Activated CD4-positive, alpha-beta T cell treated with anti-CD3 and anti-CD28 coated beads, Interleukin-2, amount 10 ng/mL, durations not matched to agents 7 days and 5 days (primary cell): ENCODE data around the gene FAM72A. TPM values are rescaled to one million over a fixed set of nuclear protein-coding genes. Genes with fewer than 3 reads are reported as not detected.
A peak's percentile ranks its signal among the peaks of the same experiment; 100 is the strongest.
"Not testable (repeated sequence)": the region's sequence is repeated elsewhere in the genome, so short reads cannot be mapped to it uniquely, and the experiment has no call there.

ENCODE experiments used
- CTCF ChIA-PET: fragments of 350-600 bp; sonication (Branson Sonifier 250); formaldehyde crosslinking; loops from one replicate; lab custom pipeline; 2021; ENCODE audit warnings: antibody characterized with exemption; lab: Charles Lee
- POLR2A ChIA-PET: fragments of 350-600 bp; sonication (Branson Sonifier 250); formaldehyde crosslinking; loops from one replicate; lab custom pipeline; 2021; ENCODE audit warnings: antibody characterized with exemption; lab: Charles Lee
- DNase-seq: peaks from one replicate; pipeline ENCODE4 v3.0.0-alpha.2; 2020
- H3K27ac Mint-ChIP-seq: one replicate; pipeline ENCODE4 v1.8.0; 2021; ENCODE audit warnings: mild to moderate bottlenecking, moderate library complexity, mixed read lengths
- H3K27me3 Mint-ChIP-seq: one replicate; pipeline ENCODE4 v1.8.0; 2021; ENCODE audit warnings: mixed read lengths
- H3K36me3 Mint-ChIP-seq: one replicate; pipeline ENCODE4 v1.8.0; 2021; ENCODE audit warnings: low read depth, mixed read lengths
- H3K4me1 Mint-ChIP-seq: one replicate; pipeline ENCODE4 v1.8.0; 2021; ENCODE audit warnings: mixed read lengths
- H3K4me3 Mint-ChIP-seq: one replicate; pipeline ENCODE4 v1.8.0; 2021; ENCODE audit warnings: mild to moderate bottlenecking, moderate library complexity, mixed read lengths
- H3K9me3 Mint-ChIP-seq: one replicate; pipeline ENCODE4 v1.8.0; 2021; ENCODE audit warnings: mixed read lengths
- total RNA-seq, 2 experiments: library from RNA; stranded (reverse); gene quantifications; one replicate each; pipeline ENCODE4 v1.2.3, GENCODE V29; 2021

The FAM72A gene
- total RNA-seq, 2 experiments from 2014 or later: 29.6 to 34.3 TPM

DNA sequence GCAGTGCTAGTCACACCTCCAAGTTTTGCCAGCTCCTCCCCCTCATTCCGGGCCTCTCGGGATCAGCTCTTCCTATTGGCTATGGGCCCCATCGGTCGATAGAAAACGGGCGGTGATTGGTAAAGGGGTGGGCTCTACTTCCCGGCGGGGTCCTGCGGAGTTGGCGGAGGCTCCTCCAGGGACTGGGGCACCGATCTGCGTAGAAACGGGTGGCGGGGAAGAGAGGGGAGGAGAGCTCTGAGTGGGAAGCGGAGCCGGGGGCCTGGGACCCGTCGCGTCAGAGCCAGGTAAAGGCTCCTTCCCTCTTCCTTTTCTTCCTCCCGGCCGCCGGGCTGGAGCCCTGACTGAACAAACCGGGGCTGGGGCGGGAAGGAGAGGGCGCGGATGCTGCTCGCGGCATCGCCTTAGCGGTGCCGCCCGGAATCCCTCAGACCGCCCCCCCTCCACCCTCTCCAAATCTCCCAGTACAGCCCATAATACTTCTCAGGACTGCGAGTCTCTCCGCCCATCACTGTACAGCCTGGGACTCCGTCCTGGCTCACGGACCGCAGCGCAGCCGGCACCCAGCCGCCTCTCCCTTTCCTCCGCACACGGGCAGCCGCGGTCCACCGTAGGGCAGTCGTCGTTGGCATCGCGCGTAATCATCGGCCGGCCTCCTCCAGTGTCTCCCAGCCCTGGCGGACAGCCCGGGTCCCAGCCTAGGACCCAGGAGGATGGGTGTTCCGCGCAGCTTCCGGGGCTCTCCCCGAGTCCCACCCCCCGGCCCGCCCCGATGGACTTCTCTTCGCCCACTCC, 922 bp upstream of the FAM72A start, which contains the start of gene SRGAP2:
TSS of gene SRGAP2 (plus strand) at position 178 of the 795 bp plus-strand sequence. CDS start 2,430 bp downstream, outside the sequence.
- POLR2A ChIA-PET: not testable (repeated sequence)

DNA sequence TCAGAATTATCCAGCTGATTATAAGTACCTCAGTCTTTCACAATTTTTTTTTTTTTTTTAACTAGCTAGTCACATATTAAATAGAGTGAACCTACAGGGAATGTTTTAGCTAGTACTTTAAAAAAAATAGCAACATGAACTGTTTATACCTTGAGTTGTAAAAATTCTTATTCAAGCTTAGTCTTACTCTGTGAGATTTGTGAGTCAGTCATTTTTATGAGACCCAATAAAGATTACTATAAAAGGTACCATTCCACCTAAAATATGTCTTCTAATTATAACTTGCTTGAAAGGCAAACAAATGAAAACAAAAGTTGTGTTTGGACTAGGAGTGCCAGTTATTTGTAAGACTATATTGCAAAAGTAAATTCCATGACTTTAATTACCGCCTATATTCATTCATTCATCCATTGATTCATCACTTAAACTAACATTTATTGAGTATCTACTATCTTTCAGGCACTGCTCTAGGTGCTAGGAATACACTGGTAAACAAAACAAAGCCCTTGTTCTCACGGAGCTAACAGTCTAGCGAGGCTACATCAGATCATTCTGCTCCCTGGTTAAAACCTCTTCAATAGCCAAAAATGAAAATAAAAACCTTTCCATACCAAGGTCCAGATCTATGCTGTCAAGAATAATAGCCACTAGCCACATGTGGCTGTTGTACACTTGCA, 5.8 kb downstream of the FAM72A start:
- H3K27ac Mint-ChIP-seq, CTCF ChIA-PET, H3K4me1 Mint-ChIP-seq, H3K9me3 Mint-ChIP-seq, POLR2A ChIA-PET, H3K4me3 Mint-ChIP-seq, H3K36me3 Mint-ChIP-seq, H3K27me3 Mint-ChIP-seq, DNase-seq: not testable (repeated sequence)

More for the DNA sequence above, 922 bp upstream of the FAM72A start, which contains the start of gene SRGAP2:
- peak within 1 kb of the TSS; percentile 79 for H3K4me3 Mint-ChIP-seq
- H3K27me3 Mint-ChIP-seq, H3K9me3 Mint-ChIP-seq, CTCF ChIA-PET, H3K36me3 Mint-ChIP-seq, H3K4me1 Mint-ChIP-seq: not testable (repeated sequence)
- H3K27ac Mint-ChIP-seq: peak within 1 kb of the TSS; percentile 83
- DNase-seq: peak; percentile 56

DNA sequence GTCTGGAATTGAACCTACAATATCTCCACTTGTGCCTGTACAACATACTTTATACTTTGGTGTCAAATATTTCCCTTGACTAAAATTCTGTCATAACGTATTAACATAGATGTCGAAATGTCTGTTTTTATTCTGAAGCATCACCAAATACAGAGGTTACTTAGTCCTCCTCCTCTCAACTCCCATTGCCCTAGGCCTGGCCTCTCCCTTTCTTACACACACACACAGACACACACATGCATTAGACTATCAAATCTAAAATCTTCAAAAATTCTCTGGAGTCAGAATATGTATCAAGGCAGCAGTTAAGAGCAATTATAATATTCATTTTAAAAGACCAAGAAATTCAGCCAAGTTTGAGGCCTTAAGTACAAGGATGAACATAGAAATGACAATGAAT, 7.5 kb downstream of the FAM72A start:
- H3K27ac Mint-ChIP-seq, H3K4me3 Mint-ChIP-seq, H3K9me3 Mint-ChIP-seq, CTCF ChIA-PET, H3K36me3 Mint-ChIP-seq, H3K4me1 Mint-ChIP-seq, H3K27me3 Mint-ChIP-seq, POLR2A ChIA-PET, DNase-seq: not testable (repeated sequence)

DNA sequence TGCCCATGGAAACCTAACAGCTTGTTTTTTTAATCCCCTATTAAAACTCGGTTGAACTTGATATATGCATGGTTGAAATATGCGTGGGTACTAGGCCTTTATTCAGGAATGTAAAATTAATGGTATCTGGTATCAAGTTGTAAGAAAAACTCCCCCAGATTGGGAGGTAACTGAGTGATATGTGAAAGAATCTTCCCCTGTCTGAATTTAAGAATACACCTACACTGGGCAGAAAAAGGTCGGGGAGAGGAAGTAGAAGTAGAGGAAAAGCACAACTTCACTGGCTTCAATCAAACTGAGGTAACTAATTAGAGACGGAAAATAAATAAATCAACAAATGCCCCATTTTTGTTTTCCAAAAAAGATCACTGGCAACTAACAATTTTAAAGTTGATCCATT, 15.8 kb downstream of the FAM72A start:
- POLR2A ChIA-PET, H3K4me1 Mint-ChIP-seq, CTCF ChIA-PET, DNase-seq, H3K4me3 Mint-ChIP-seq, H3K36me3 Mint-ChIP-seq, H3K27me3 Mint-ChIP-seq, H3K9me3 Mint-ChIP-seq, H3K27ac Mint-ChIP-seq: not testable (repeated sequence)

DNA sequence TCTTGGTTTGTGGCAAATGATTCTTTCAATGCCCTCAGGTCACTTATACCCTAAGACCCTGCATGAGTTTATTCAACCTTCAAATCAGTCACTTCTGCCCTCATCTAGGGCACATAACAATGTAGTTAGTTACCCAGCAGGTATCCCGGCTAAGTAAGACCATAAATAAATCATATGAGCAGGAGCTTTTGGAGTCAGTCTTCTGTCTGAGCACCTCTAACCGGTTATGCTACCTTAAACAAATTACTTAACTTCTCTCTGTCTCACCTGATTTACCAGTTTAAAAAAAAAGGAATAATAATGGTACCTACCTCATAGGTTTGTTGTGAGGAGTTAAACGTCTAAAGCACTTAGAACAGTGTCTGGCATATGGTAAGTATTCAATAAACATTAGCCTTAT, 16.9 kb downstream of the FAM72A start:
- H3K27ac Mint-ChIP-seq, H3K4me1 Mint-ChIP-seq, DNase-seq, H3K27me3 Mint-ChIP-seq, POLR2A ChIA-PET, H3K4me3 Mint-ChIP-seq, H3K36me3 Mint-ChIP-seq, H3K9me3 Mint-ChIP-seq, CTCF ChIA-PET: not testable (repeated sequence)

DNA sequence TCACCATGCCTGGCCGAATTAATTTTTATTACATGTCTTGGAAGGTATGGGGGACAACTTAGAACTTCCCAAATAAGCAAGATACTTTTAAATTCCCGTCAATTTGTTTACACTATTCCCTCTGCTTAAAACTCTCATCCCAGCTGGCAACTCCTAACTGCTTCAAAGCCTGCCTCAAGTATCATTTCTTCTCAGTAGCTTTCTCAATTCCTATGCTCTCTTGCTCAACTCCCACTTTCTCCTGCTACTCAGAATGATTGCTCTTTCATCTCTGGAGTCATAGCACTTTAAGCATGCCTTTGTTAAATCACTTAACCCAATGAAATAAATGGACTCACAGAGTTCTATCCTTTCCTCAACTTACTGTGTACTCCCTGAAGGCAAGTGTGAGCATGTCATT, 18.9 kb downstream of the FAM72A start:
- POLR2A ChIA-PET: not testable (repeated sequence)

DNA sequence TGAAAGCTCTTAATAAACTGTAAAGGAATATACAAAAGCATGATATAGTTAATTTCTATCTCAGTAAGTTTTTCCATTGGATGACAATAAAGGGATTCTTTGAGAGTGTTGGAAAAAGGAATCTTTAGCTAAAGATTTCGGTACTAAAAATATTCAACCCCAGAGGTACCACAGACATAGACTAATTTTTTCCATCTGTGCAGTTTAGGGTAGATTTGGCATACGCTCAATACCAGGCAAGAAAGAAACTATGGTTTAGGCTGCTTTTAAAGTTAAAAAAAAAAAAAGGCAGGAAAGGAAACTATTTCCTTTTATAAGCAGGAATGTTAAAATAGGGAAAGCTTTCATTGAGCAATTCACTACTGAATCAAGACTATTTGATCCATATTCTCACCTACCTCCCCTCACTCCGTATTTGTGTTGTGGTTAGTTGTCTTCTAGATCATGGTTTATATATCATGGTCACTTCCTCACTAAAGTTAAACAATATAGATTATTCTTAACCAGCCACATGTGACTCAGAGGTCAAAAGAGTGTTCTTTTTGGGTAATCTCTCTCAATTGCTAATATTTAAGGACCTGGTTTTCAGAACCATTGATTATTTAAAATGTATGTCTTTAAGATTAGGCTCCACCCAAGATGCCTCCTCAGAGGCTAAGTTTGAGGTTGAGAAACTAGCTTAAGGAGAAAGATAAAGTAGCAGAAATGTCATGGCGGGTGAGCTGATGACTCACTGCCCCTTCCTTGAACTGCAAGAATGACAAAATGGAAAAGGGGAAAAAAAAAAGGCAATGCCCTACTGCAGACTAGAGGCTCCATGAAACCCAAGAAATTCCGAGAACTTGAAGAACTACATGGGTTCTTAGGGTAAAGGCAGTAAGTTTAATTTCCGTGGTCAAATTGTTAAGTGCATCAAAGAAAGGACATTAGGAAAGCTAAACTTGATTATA, 20.0 kb downstream of the FAM72A start:
- DNase-seq, POLR2A ChIA-PET, H3K27me3 Mint-ChIP-seq, H3K9me3 Mint-ChIP-seq, H3K36me3 Mint-ChIP-seq, H3K4me3 Mint-ChIP-seq, H3K27ac Mint-ChIP-seq, H3K4me1 Mint-ChIP-seq, CTCF ChIA-PET: not testable (repeated sequence)

More for the DNA sequence above, 18.9 kb downstream of the FAM72A start:
- H3K9me3 Mint-ChIP-seq, H3K27ac Mint-ChIP-seq, H3K36me3 Mint-ChIP-seq, H3K4me3 Mint-ChIP-seq, H3K4me1 Mint-ChIP-seq, CTCF ChIA-PET, DNase-seq, H3K27me3 Mint-ChIP-seq: not testable (repeated sequence)

DNA sequence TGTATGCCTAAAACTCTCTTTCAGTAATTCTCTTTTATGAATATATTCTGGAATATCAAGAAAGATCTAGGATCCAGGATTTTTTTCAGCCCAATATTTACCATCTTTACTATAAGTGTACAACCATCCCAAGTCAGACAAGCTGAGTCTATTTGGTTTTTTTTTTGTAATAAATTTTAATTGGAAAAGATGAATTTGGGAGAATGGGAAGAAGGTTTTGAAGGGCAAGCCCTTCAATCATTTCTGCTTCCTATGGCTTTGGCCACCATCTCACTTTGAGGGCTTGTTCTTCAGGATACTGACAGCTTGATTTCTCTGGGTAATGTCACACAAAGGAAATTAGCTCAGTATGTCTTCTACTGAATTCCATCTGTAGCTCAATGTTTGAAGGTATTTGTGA, 23.0 kb downstream of the FAM72A start:
- H3K9me3 Mint-ChIP-seq, DNase-seq, H3K27ac Mint-ChIP-seq, H3K36me3 Mint-ChIP-seq, POLR2A ChIA-PET, CTCF ChIA-PET, H3K4me1 Mint-ChIP-seq, H3K27me3 Mint-ChIP-seq, H3K4me3 Mint-ChIP-seq: not testable (repeated sequence)

DNA sequence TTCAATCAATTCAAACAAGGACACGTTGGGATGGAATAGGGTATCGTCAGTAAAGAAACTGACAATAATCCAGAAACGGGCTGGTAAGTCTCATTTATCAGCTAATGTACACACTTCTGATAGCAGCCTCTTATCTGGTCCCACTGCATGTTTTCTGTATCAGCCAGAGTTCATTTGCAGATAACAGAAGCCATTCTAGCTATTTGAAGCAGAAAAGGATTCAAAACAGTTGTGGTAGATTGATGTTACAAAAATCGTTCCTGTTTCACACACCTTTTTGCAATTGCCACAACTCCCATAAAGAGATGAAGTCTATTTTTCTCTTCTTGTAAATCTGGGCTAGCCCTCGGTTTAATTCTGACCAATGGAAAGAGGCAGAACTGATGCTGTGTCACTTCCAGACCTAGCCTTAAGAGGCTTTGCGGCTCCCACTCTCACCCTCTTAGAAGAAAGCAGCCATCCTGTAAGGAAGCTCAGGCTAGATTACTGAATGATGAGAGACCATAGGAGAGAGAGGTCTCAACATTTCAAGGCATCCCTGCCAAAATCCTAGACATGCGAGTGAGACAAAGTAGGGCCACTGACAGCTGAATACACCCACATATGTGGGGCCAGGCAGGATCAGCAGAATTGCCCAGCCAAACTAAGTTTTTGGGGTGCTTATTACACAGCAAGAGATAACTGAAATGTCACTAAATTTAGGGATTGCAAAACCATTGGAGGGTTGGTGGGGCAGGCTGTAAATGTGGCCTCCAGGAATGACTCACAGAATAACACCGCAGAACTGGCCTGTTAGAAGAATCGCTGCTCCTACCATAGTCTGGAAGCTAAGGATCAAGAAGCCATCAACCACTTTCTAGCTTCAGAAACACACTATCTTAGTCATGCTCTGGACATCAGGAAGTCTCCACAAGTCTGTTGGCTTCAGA, 24.3 kb downstream of the FAM72A start:
- H3K27me3 Mint-ChIP-seq, CTCF ChIA-PET, DNase-seq, H3K36me3 Mint-ChIP-seq, H3K4me1 Mint-ChIP-seq, POLR2A ChIA-PET, H3K9me3 Mint-ChIP-seq, H3K27ac Mint-ChIP-seq, H3K4me3 Mint-ChIP-seq: not testable (repeated sequence)

DNA sequence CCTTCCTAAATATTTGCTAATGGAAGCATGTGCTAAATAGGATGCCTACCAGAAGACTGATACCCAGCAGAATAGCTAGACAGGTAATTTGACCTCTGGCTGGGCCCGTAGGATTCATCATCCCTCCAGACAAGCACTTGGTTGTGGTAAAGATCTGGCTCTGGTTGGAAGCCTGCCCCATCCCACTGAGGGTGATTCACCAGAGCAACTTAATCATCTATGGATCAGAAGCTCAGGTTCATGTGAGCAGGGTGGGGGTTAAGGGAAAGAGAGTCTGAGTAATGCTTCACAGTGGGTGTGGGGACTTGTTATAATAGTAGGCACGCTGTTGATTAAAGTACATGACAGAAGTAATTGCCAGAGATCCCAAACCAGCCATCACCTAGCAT, 26.5 kb downstream of the FAM72A start:
- H3K9me3 Mint-ChIP-seq, H3K36me3 Mint-ChIP-seq, H3K4me1 Mint-ChIP-seq, H3K27ac Mint-ChIP-seq, POLR2A ChIA-PET, H3K4me3 Mint-ChIP-seq, CTCF ChIA-PET, DNase-seq, H3K27me3 Mint-ChIP-seq: not testable (repeated sequence)

DNA sequence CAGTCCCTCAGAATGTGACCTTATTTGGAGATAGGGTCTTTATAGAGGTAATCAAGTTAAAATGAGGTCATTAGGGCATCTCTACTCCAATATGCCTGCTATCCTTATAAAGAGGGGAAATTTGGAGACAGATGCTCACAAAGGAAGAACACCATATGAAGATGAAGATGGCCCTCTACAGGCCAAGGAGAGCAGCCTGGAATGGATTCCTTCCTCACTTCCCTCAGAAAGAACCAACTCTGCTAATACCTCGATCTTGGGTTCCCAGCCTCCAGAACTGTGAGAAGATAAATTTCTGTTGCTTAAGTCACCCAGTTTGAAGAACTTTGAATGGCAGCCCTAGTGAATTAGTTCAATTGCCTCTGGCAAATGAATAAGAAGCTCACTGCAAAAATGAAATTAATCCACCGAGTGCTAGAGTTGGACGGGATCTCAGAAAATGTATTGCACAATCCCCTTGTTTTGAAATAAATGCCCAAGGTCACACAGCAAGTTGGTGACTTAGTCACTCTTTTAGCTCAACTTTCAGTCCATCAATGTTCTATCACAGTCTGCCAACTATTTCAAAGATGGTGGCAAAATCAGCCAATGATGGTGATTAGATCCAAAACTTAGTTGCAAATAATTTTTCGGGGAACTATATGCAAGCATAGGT, 27.1 kb downstream of the FAM72A start:
- CTCF ChIA-PET, H3K4me1 Mint-ChIP-seq, H3K4me3 Mint-ChIP-seq, H3K36me3 Mint-ChIP-seq, DNase-seq, H3K9me3 Mint-ChIP-seq, H3K27ac Mint-ChIP-seq, POLR2A ChIA-PET, H3K27me3 Mint-ChIP-seq: not testable (repeated sequence)
